Right lobe of liver (tissue), 4 donors: Measurements from ENCODE around the gene CIAO3.

ENCODE experiments used
- CTCF ChIP-seq, 4 donors: fragments of 200-600 bp in 3 of 4; fragments of 450-650 bp in 1 of 4; IDR thresholded peaks; one replicate each; pipeline versions ENCODE4 v1.5.1 to v1.8.0; 2016 to 2022; ENCODE audit warnings: antibody characterized with exemption in 4 of 4, mild to moderate bottlenecking in 2 of 4
- POLR2A ChIP-seq: fragments of 450-650 bp; IDR thresholded peaks from one replicate; pipeline ENCODE4 v1.6.1; 2017; ENCODE audit warnings: antibody characterized with exemption, mild to moderate bottlenecking
- donor health status: DM: no; HTN: no; CAD: no.
- donor health status: DM: no; HTN: no; CAD: no.
- donor health status: DM: no; HTN: yes; CAD: no.

GRCh38 chr16:717450-718245 is 23.1 kb downstream of the CIAO3 start:
- TF ChIP-seq CTCF (IDR thresholded peaks at IDR 0.05) = no peak
- TF ChIP-seq POLR2A = no peak
